ENCODE data around the gene NRXN3. TPM values are rescaled to one million over a fixed set of nuclear protein-coding genes. Genes with fewer than 3 reads are reported as not detected.

The NRXN3 gene
- total and polyA plus RNA-seq, 8 donors = 0.53 to 2.5 (median 1.5) TPM

DNA sequence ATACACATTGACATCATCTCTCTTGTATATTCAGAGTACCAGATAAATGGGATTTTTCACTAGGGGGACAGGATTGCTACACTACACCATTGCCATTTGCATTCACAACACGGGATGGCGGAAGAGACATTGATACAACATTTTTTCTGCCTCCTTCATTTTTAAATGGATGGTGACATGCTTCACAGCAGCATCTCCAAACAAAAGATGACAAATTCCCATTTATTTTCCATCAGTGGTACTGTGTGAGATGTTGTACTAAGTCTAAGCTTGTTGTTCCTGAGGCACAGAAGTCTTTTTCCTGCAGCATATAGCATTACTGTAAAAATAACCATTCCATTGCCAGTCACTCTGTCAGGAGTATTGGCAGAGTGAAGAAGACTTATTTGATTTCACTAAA lies 912.7 kb downstream of the NRXN3 start:
- Histone ChIP-seq H3K4me1 (peaks cover 2 to 20% (median 11%) of the 10 kb centered on the region in 3 donors), H3K27ac (no peak overlapping the region), H3K27me3 (no peaks in the 10 kb centered on the region), H3K4me3 (no peak overlapping the region), H3K36me3 (no peaks in the 10 kb centered on the region), H3K9me3 (no peaks in the 10 kb centered on the region)
- DNase-seq (no peak), FAIRE-seq (no peak), ATAC-seq (no peak)
- intact Hi-C loops (cut with DNase I) = no loop called here
- WGBS, 2 donors = 84 to 90% methylated on average over 2 of the region's 2 CpGs
- TF ChIP-seq, protein P1, sequence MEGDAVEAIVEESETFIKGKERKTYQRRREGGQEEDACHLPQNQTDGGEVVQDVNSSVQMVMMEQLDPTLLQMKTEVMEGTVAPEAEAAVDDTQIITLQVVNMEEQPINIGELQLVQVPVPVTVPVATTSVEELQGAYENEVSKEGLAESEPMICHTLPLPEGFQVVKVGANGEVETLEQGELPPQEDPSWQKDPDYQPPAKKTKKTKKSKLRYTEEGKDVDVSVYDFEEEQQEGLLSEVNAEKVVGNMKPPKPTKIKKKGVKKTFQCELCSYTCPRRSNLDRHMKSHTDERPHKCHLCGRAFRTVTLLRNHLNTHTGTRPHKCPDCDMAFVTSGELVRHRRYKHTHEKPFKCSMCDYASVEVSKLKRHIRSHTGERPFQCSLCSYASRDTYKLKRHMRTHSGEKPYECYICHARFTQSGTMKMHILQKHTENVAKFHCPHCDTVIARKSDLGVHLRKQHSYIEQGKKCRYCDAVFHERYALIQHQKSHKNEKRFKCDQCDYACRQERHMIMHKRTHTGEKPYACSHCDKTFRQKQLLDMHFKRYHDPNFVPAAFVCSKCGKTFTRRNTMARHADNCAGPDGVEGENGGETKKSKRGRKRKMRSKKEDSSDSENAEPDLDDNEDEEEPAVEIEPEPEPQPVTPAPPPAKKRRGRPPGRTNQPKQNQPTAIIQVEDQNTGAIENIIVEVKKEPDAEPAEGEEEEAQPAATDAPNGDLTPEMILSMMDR (IDR thresholded peaks at IDR 0.05) = no peak

DNA sequence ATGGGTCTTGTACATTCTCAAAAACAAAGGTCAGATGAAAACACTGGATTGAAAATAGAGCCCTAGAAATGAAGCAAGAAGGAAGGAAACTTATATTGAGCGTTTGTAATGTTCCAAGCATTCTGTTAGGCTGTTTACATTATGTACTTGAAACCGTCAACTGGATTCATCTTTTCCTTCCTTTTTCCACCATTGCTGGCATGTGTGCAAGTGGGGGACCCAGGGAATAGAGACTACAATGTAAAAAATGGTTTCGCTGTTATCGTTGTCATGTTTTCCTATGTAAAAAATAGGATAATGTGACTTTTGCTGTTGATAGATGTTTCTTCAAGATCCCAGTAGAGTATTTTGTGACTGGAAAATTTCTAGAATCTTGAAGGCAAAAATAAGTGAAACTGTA lies 913.2 kb downstream of the NRXN3 start:
- no peak for FAIRE-seq
- no peak for ATAC-seq
- 66 to 69% methylated on average over 4 of the region's 4 CpGs for WGBS, 2 donors
- H3K4me1 ChIP-seq = peaks cover 0 to 16% (median 6%) of the 10 kb centered on the region in 3 donors
- TF ChIP-seq, protein P1 (IDR thresholded peaks at IDR 0.05) = no peak
- H3K36me3 ChIP-seq = no peaks in the 10 kb centered on the region
- no peak overlapping the region for H3K27ac ChIP-seq
- H3K27me3 ChIP-seq = no peaks in the 10 kb centered on the region
- DNase-seq = no peak
- H3K4me3 ChIP-seq = no peak overlapping the region
- intact Hi-C loops (cut with DNase I) = no loop called here
- no peaks in the 10 kb centered on the region for H3K9me3 ChIP-seq

DNA sequence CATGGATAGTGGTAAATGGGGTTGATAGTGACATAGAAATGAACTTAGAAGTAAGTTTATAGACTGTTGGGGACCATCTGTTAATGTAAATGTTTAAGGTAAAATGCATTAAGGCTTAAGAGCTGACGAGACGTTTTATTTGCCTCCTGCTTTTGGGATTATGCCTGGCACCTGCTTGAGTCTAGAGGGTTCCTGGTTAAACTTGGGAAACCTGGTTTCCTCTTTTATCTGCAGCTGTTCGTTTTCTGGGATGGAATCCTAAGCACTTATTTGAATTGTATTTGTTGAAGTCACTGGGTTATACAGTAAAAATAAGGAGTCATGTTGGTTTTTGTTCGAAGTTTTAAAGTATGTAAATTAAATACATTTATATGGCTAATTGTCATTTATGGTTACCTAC lies 914.7 kb downstream of the NRXN3 start:
- 29 to 30% methylated on average over 4 of the region's 4 CpGs for WGBS, 2 donors
- intact Hi-C loops (cut with DNase I) = no loop called here
- peak in 2 of 4 donors; percentile 48 to 50 for ATAC-seq
- no peak overlapping the region for H3K27ac ChIP-seq
- no peak for FAIRE-seq
- no peaks in the 10 kb centered on the region for H3K9me3 ChIP-seq
- TF ChIP-seq, protein P1 (IDR thresholded peaks at IDR 0.05) = no peak
- peaks cover 0 to 16% (median 6%) of the 10 kb centered on the region in 3 donors for H3K4me1 ChIP-seq
- no peaks in the 10 kb centered on the region for H3K27me3 ChIP-seq
- no peaks in the 10 kb centered on the region for H3K36me3 ChIP-seq
- DNase-seq = no peak
- H3K4me3 ChIP-seq = no peak overlapping the region

DNA sequence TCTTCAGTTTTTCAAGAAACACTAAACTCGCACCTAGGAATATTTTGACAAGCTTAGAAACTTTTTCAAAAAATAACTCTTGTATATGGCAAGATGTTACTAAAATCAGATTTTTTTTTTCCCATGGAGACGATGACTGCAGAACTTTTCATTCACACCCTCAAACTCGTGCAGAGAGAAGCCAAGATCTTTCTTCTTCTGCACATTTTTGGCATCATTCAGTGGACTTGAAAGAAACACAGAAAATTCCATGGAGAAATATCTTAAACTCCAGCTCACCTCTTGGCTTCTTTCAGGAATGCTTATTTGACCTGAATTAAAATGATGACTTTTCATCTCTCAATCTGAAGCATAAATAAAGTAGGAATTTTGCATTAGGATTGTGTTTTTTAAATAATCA lies 919.4 kb downstream of the NRXN3 start:
- Histone ChIP-seq H3K27ac (no peak overlapping the region), H3K27me3 (no peaks in the 10 kb centered on the region), H3K4me3 (no peak overlapping the region), H3K9me3 (no peaks in the 10 kb centered on the region), H3K4me1 (peaks cover 0 to 14% (median 11%) of the 10 kb centered on the region in 3 donors), H3K36me3 (no peaks in the 10 kb centered on the region)
- 51 to 53% methylated on average over 3 of the region's 3 CpGs for WGBS, 2 donors
- ATAC-seq = no peak
- FAIRE-seq = peak; percentile 34
- intact Hi-C loops (cut with DNase I) = no loop called here
- no peak for DNase-seq
- TF ChIP-seq, protein P1 (IDR thresholded peaks at IDR 0.05) = no peak

DNA sequence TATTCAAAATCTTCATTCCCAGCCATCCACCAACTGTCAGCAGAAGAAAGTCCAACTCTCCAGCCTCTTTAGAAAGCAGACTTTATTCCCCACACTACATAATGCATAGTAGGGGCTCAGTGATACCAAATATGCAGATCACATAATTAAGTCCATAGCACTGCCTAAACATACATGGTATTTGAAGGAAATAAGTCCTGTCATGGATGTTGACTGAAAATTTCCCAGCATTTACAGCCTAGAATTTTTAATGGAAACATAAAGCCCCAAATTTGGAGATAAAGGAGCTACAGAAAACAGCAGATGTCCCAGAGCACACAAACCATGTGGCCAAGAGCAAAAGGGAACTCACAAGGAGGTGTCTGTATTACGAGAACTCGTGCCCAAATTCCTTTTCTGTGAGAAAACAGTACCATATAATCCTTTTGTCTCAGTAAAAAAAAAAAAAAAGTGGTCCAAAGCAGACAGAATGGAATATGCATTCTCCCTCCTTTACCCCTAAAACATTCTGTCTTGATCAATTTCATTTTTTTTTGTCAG lies 920.5 kb downstream of the NRXN3 start:
- no peak overlapping the region for H3K27ac ChIP-seq
- H3K9me3 ChIP-seq = no peaks in the 10 kb centered on the region
- H3K4me1 ChIP-seq = peaks cover 0 to 14% (median 11%) of the 10 kb centered on the region in 3 donors
- H3K27me3 ChIP-seq = no peaks in the 10 kb centered on the region
- ATAC-seq (no peak), DNase-seq (no peak), FAIRE-seq (no peak)
- TF ChIP-seq, protein P1 (IDR thresholded peaks at IDR 0.05) = no peak
- H3K4me3 ChIP-seq = no peak overlapping the region
- intact Hi-C loops (cut with DNase I) = no loop called here
- WGBS, 2 donors = 70 to 86% methylated on average over 2 of the region's 2 CpGs
- H3K36me3 ChIP-seq = no peaks in the 10 kb centered on the region

Data from pancreas (tissue), 10 donors.